Naive thymus-derived CD4-positive, alpha-beta T cell (primary cell): ENCODE results near the gene ZNF224. TPM values are rescaled to one million over a fixed set of nuclear protein-coding genes. Genes with fewer than 3 reads are reported as not detected.

Experiments used
- ATAC-seq: fragments of 150-1000 bp; cut with Tn5 transposase; 2 replicates; pipeline ENCODE4 v1.10.0; 2021; ENCODE audit warnings: mild to moderate bottlenecking, moderate library complexity
- CTCF ChIA-PET: fragments of 350-600 bp; sonication (Branson Sonifier 250); formaldehyde crosslinking; loops from one replicate; lab custom pipeline; 2021; ENCODE audit warnings: antibody characterized with exemption; lab: Charles Lee
- POLR2A ChIA-PET: fragments of 350-600 bp; sonication (Branson Sonifier 250); formaldehyde crosslinking; loops from one replicate; lab custom pipeline; 2021; ENCODE audit warnings: antibody characterized with exemption, inconsistent platforms; lab: Charles Lee
- DNase-seq, 9 donors: peaks; one replicate each; pipeline versions ENCODE4 v3.0.0 to v3.0.0-alpha.2; 2020 to 2022; ENCODE audit warnings: mixed read lengths in 1 of 9
- H3K27ac ChIP-seq: one replicate; pipeline ENCODE4 v1.7.0; 2013; ENCODE audit warnings: mild to moderate bottlenecking, low read depth, low read length, moderate library complexity
- H3K27me3 ChIP-seq, 2 donors: one replicate each; pipeline ENCODE4 v1.7.0; 2013; ENCODE audit warnings: low read length in 2 of 2, mild to moderate bottlenecking in 2 of 2, moderate library complexity in 2 of 2; ENCODE audit not compliant: control insufficient read depth in 2 of 2, insufficient read depth in 2 of 2
- H3K36me3 ChIP-seq, 3 experiments: 1 replicate in 2 of 3; 2 replicates in 1 of 3; pipeline ENCODE4 v1.7.0; 2013; ENCODE audit warnings: low read length in 3 of 3, mild to moderate bottlenecking in 3 of 3, moderate library complexity in 1 of 3; ENCODE audit not compliant: insufficient read depth in 3 of 3, control insufficient read depth in 2 of 3
- H3K4me1 ChIP-seq, 2 donors: one replicate each; pipeline ENCODE4 v1.7.0; 2013; ENCODE audit warnings: low read length in 2 of 2, mild to moderate bottlenecking in 2 of 2, moderate library complexity in 1 of 2; ENCODE audit not compliant: control insufficient read depth in 2 of 2, insufficient read depth in 2 of 2
- H3K4me3 ChIP-seq: 2 replicates; pipeline ENCODE4 v1.7.0; 2013; ENCODE audit warnings: mild to moderate bottlenecking, low read length
- H3K9me3 ChIP-seq, 3 experiments: 1 replicate in 2 of 3; 2 replicates in 1 of 3; pipeline ENCODE4 v1.7.0; 2013; ENCODE audit warnings: low read length in 3 of 3; ENCODE audit not compliant: control insufficient read depth in 2 of 3
- H3K27ac Mint-ChIP-seq, 9 donors: one replicate each; pipeline ENCODE4 v1.8.0; 2020 to 2022; ENCODE audit warnings: mixed read lengths in 9 of 9, mild to moderate bottlenecking in 8 of 9, moderate library complexity in 5 of 9, inconsistent platforms in 2 of 9
- H3K27me3 Mint-ChIP-seq, 5 donors: one replicate each; pipeline ENCODE4 v1.8.0; 2021 to 2022; ENCODE audit warnings: mixed read lengths in 5 of 5, mild to moderate bottlenecking in 1 of 5
- H3K36me3 Mint-ChIP-seq, 5 donors: one replicate each; pipeline ENCODE4 v1.8.0; 2020 to 2022; ENCODE audit warnings: mixed read lengths in 5 of 5, mild to moderate bottlenecking in 3 of 5, inconsistent platforms in 1 of 5
- H3K4me1 Mint-ChIP-seq, 7 donors: one replicate each; pipeline ENCODE4 v1.8.0; 2020 to 2022; ENCODE audit warnings: mixed read lengths in 7 of 7, mild to moderate bottlenecking in 3 of 7, inconsistent platforms in 1 of 7
- H3K4me3 Mint-ChIP-seq, 10 donors: one replicate each; pipeline ENCODE4 v1.8.0; 2020 to 2022; ENCODE audit warnings: mild to moderate bottlenecking in 10 of 10, mixed read lengths in 10 of 10, moderate library complexity in 6 of 10, inconsistent platforms in 2 of 10
- H3K9me3 Mint-ChIP-seq, 11 donors: one replicate each; pipeline ENCODE4 v1.8.0; 2020 to 2022; ENCODE audit warnings: mixed read lengths in 11 of 11, mild to moderate bottlenecking in 4 of 11, inconsistent platforms in 1 of 11, moderate library complexity in 1 of 11
- intact Hi-C, 2 donors: fragments of 100-400 bp; cut with micrococcal nuclease; formaldehyde crosslinking; loops; one replicate each; pipeline ENCODE4 v1.15.1; 2023
- polyA plus RNA-seq, 2 donors: library from polyadenylated mRNA; unstranded; fragments of 300-500 nt; fragmentation: Illumina TruSeq; gene quantifications; one replicate each; pipeline ENCODE4 v1.2.3, GENCODE V29; 2021
- total RNA-seq, 6 experiments: library from RNA in 5 of 6; stranded (reverse) in 5 of 6; gene quantifications; 1 replicate in 5 of 6; 2 replicates in 1 of 6; pipeline ENCODE4 v1.2.3 and lab custom pipeline; 2021 to 2026

ZNF224 gene
- 10 to 100 TPM; 35.0 to 82.0 (median 44.2) TPM for total RNA-seq
- polyA plus RNA-seq = 10 to 100 TPM; 11.1 to 17.1 TPM
- total RNA-seq (lab: John Stamatoyannopoulos, UW) = 60.7 reads per million, percentile 75 among the genes with 10 or more reads in this experiment

- H3K27me3 ChIP-seq = no peaks in the 10 kb centered on the region
- POLR2A ChIA-PET = interaction anchor here (0.9 to 1.3 kb wide), 4 partner anchors 17 to 113 kb away, joined by 3 to 7 read pairs (median 3); no protein-coding TSS in a partner anchor
- intact Hi-C loops = loop anchor here (1.0 to 10.0 kb wide), 15 partner anchors 19 to 407 kb away; partner anchors contain the start of genes ZNF155 (in 2 of the 2), ZNF222 (in 2 of the 2), ZNF225 (in 2 of the 2) and ZNF226 (in 2 of the 2)
Observed at GRCh38 chr19:44093931-44094765, at the start of gene ZNF224. Gene ZNF224 (plus strand): TSS chr19:44094361. CDS start chr19:44097874, 3,513 bp downstream.

GRCh38 chr19:44050740-44051649 is 43.2 kb upstream of the ZNF224 start:
- Mint-ChIP-seq H3K4me1 (peaks cover 7 to 36% (median 28%) of the 10 kb centered on the region in 7 donors), H3K36me3 (peaks cover 9 to 37% (median 27%) of the 10 kb centered on the region in 5 donors), H3K27ac (peak overlapping the region in 8 of 9 donors; percentile 33 to 91 (median 82)), H3K27me3 (peaks cover 0 to 27% (median 17%) of the 10 kb centered on the region in 5 donors), H3K4me3 (peak overlapping the region; percentile 71 to 98 (median 96)), H3K9me3 (peaks cover 9 to 68% (median 31%) of the 10 kb centered on the region in 11 donors)
- intact Hi-C loops = loop anchor here in 1 of 2 donors (1.0 to 2.0 kb wide), 11 partner anchors 21 to 449 kb away; partner anchors contain the start of genes ZNF155, ZNF180, ZNF222 and ZNF225
- Histone ChIP-seq H3K9me3 (peaks cover 0 to 7% (median 0%) of the 10 kb centered on the region in 3 experiments), H3K36me3 (peaks cover 0 to 22% (median 0%) of the 10 kb centered on the region in 3 experiments), H3K4me1 (no peaks in the 10 kb centered on the region), H3K4me3 (peak overlapping the region; percentile 58), H3K27ac (peak overlapping the region; percentile 53), H3K27me3 (no peaks in the 10 kb centered on the region)
- POLR2A ChIA-PET = interaction anchor here (0.6 to 1.9 kb wide), 8 partner anchors 19 to 546 kb away, joined by 3 to 9 read pairs (median 4); no protein-coding TSS in a partner anchor
- CTCF ChIA-PET = no interaction called here
- ATAC-seq (peak; percentile 48), DNase-seq (peak in 3 of 9 donors; percentile 2 to 20 (median 16))

More at GRCh38 chr19:44093931-44094765, at the start of gene ZNF224:
- Mint-ChIP-seq H3K4me1 (peaks cover 16 to 33% (median 25%) of the 10 kb centered on the region in 7 donors), H3K27me3 (no peaks in the 10 kb centered on the region), H3K4me3 (peak within 1 kb of the TSS; percentile 82 to 99 (median 91)), H3K36me3 (peaks cover 7 to 34% (median 32%) of the 10 kb centered on the region in 5 donors), H3K27ac (peak within 1 kb of the TSS; percentile 58 to 96 (median 87)), H3K9me3 (peaks cover 0 to 18% (median 2%) of the 10 kb centered on the region in 11 donors)
- Histone ChIP-seq H3K4me3 (peak within 1 kb of the TSS; percentile 84), H3K36me3 (peaks cover 4 to 33% (median 16%) of the 10 kb centered on the region in 3 experiments), H3K27ac (peak within 1 kb of the TSS; percentile 72), H3K4me1 (peaks cover 10 to 13% of the 10 kb centered on the region in 2 donors), H3K9me3 (no peaks in the 10 kb centered on the region)
- CTCF ChIA-PET = interaction anchor here (1.4 kb wide), 1 partner anchor 21 kb away, joined by 8 read pairs; no protein-coding TSS in a partner anchor
- peak; percentile 94 for ATAC-seq
- DNase-seq = peak; percentile 43 to 79 (median 71)

GRCh38 chr19:44051650-44052402 is 42.3 kb upstream of the ZNF224 start, which contains the start of gene ZNF223:
Gene ZNF223 (plus strand): TSS chr19:44052036. CDS start chr19:44055177, 3,141 bp downstream.
- H3K36me3 Mint-ChIP-seq = peaks cover 9 to 41% (median 30%) of the 10 kb centered on the region in 5 donors
- H3K4me1 Mint-ChIP-seq = peaks cover 7 to 36% (median 28%) of the 10 kb centered on the region in 7 donors
- no peaks in the 10 kb centered on the region for H3K4me1 ChIP-seq
- intact Hi-C loops = loop anchor here in 1 of 2 donors (1.0 to 2.0 kb wide), 11 partner anchors 20 to 448 kb away; partner anchors contain the start of genes ZNF155, ZNF180, ZNF222 and ZNF225
- H3K4me3 Mint-ChIP-seq = peak within 1 kb of the TSS; percentile 71 to 98 (median 96)
- peak within 1 kb of the TSS; percentile 58 for H3K4me3 ChIP-seq
- peaks cover 0 to 22% (median 13%) of the 10 kb centered on the region in 5 donors for H3K27me3 Mint-ChIP-seq
- DNase-seq = peak in 8 of 9 donors; percentile 14 to 52 (median 40)
- H3K27ac ChIP-seq = peak within 1 kb of the TSS; percentile 53
- peaks cover 9 to 67% (median 30%) of the 10 kb centered on the region in 11 donors for H3K9me3 Mint-ChIP-seq
- ChIA-PET CTCF (no interaction called here), POLR2A (interaction anchor here (0.7 to 1.8 kb wide), 6 partner anchors 19 to 155 kb away, joined by 3 to 9 read pairs (median 3); no protein-coding TSS in a partner anchor)
- H3K9me3 ChIP-seq = peaks cover 0 to 7% (median 0%) of the 10 kb centered on the region in 3 experiments
- peaks cover 0 to 23% (median 0%) of the 10 kb centered on the region in 3 experiments for H3K36me3 ChIP-seq
- H3K27me3 ChIP-seq = no peaks in the 10 kb centered on the region
- peak within 1 kb of the TSS in 8 of 9 donors; percentile 36 to 91 (median 82) for H3K27ac Mint-ChIP-seq
- peak; percentile 85 for ATAC-seq

GRCh38 chr19:44055870-44056269 is 38.3 kb upstream of the ZNF224 start:
- Mint-ChIP-seq H3K27ac (no peak overlapping the region), H3K4me1 (peaks cover 7 to 31% (median 24%) of the 10 kb centered on the region in 7 donors), H3K36me3 (peaks cover 8 to 73% (median 68%) of the 10 kb centered on the region in 5 donors), H3K4me3 (peak overlapping the region in 1 of 10 donors; percentile 30), H3K27me3 (peaks cover 0 to under 1% (median 0%) of the 10 kb centered on the region in 5 donors), H3K9me3 (peaks cover 7 to 75% (median 34%) of the 10 kb centered on the region in 11 donors)
- Histone ChIP-seq H3K36me3 (peaks cover 0 to 55% (median 0%) of the 10 kb centered on the region in 3 experiments), H3K9me3 (peaks cover 0 to 18% (median 0%) of the 10 kb centered on the region in 3 experiments), H3K4me1 (no peaks in the 10 kb centered on the region), H3K27ac (no peak overlapping the region), H3K27me3 (no peaks in the 10 kb centered on the region), H3K4me3 (no peak overlapping the region)
- ATAC-seq (no peak), DNase-seq (no peak)
- CTCF ChIA-PET = no interaction called here
- intact Hi-C loops = no loop called here
- POLR2A ChIA-PET = no interaction called here

- Mint-ChIP-seq H3K27ac (no peak overlapping the region), H3K36me3 (peaks cover 8 to 95% (median 90%) of the 10 kb centered on the region in 5 donors), H3K9me3 (peaks cover 8 to 91% (median 36%) of the 10 kb centered on the region in 11 donors), H3K4me3 (no peak overlapping the region), H3K27me3 (no peaks in the 10 kb centered on the region), H3K4me1 (peaks cover 0 to 3% (median 0%) of the 10 kb centered on the region in 7 donors)
- CTCF ChIA-PET = no interaction called here
- intact Hi-C loops = no loop called here
- POLR2A ChIA-PET = no interaction called here
- no peak overlapping the region for H3K4me3 ChIP-seq
- H3K27me3 ChIP-seq = no peaks in the 10 kb centered on the region
- ATAC-seq (no peak), DNase-seq (no peak)
- peaks cover 0 to 83% (median 0%) of the 10 kb centered on the region in 3 experiments for H3K36me3 ChIP-seq
- no peak overlapping the region for H3K27ac ChIP-seq
- H3K4me1 ChIP-seq = no peaks in the 10 kb centered on the region
- H3K9me3 ChIP-seq = peaks cover 0 to 27% (median 0%) of the 10 kb centered on the region in 3 experiments
Observed at GRCh38 chr19:44059229-44059628, 34.9 kb upstream of the ZNF224 start.
